HCT116 (cell line): Measurements from ENCODE around the gene ZNF202. TPM values are rescaled to one million over a fixed set of nuclear protein-coding genes. Genes with fewer than 3 reads are reported as not detected.

Experiments
- ATAC-seq: fragments of 200-7000 bp; cut with Tn5 transposase; 2 replicates; pipeline ENCODE4 v1.9.1; 2020; ENCODE audit warnings: mild to moderate bottlenecking, moderate library complexity
- BruUV-seq: library from RNA; stranded (reverse); fragments of 400-500 nt; replicated peaks from 2 replicates; lab custom pipeline; 2021; lab: Mats Ljungman, UMichigan
- CTCF ChIA-PET: fragments of 300-600 bp; sonication (Branson Sonifier 250); formaldehyde crosslinking; loops from one replicate; lab custom pipeline; 2021; ENCODE audit warnings: antibody characterized with exemption; lab: Charles Lee
- POLR2A ChIA-PET: fragments of 300-600, 350-600 bp; sonication (Branson Sonifier 250); formaldehyde crosslinking; loops from one replicate; lab custom pipeline; 2021; ENCODE audit warnings: antibody characterized with exemption; lab: Charles Lee
- RAD21 ChIA-PET, 2 experiments: fragments of 300-600 bp; sonication (Branson Sonifier 250); formaldehyde crosslinking; loops; one replicate each; lab custom pipeline; 2023; ENCODE audit warnings: low total read pairs in 2 of 2; ENCODE audit not compliant: uncharacterized antibody in 2 of 2, unreplicated experiment in 2 of 2, low non-redundant PET in 1 of 2; lab: Charles Lee
- DNase-seq: peaks from one replicate; pipeline ENCODE4 v3.0.0-alpha.2; 2010; ENCODE audit warnings: low read depth, low spot score
- H2AFZ ChIP-seq: fragments of 200-600 bp; shearing (Covaris generic), sonication (generic); 2 replicates; pipeline ENCODE4 v1.6.1; 2017; ENCODE audit warnings: low read depth, mixed run types, mixed read lengths, antibody characterized with exemption, low read length; ENCODE audit not compliant: poor library complexity, severe bottlenecking
- H3K27ac ChIP-seq: 2 replicates; pipeline ENCODE4 v1.5.1; 2012; ENCODE audit warnings: low read depth, low read length
- H3K27me3 ChIP-seq: fragments of 200-600 bp; sonication (generic); 2 replicates; pipeline ENCODE4 v1.6.1; 2016; ENCODE audit warnings: mixed run types, low read length, mixed read lengths; ENCODE audit not compliant: insufficient read depth
- H3K36me3 ChIP-seq, 2 experiments: fragments of 200-500 bp in 1 of 2; fragments of 200-600 bp in 1 of 2; sonication (Bioruptor generic) in 1 of 2; sonication (generic) in 1 of 2; 2 replicates each; pipeline versions ENCODE4 v1.5.1 to v1.6.1; 2014 to 2016; ENCODE audit warnings: low read length in 2 of 2, inconsistent platforms in 1 of 2, mixed read lengths in 1 of 2, mixed run types in 1 of 2; ENCODE audit not compliant: insufficient read depth in 2 of 2, control insufficient read depth in 1 of 2
- H3K4me1 ChIP-seq, 2 experiments: fragments of 200-600 bp in 1 of 2; sonication (generic) in 1 of 2; 2 replicates each; pipeline versions ENCODE4 v1.5.1 to v1.6.1; 2012 to 2017; ENCODE audit warnings: low read length in 2 of 2, inconsistent platforms in 1 of 2, mild to moderate bottlenecking in 1 of 2, mixed read lengths in 1 of 2, mixed run types in 1 of 2, moderate library complexity in 1 of 2; ENCODE audit not compliant: insufficient read depth in 2 of 2, control insufficient read depth in 1 of 2
- H3K4me2 ChIP-seq: fragments of 200-600 bp; sonication (generic); 2 replicates; pipeline ENCODE4 v1.6.1; 2017; ENCODE audit warnings: mixed run types, low read length, mixed read lengths
- H3K4me3 ChIP-seq, 2 experiments: fragments of 200-600 bp in 1 of 2; sonication (generic) in 1 of 2; replicated peaks in 1 of 2; 2 replicates each; pipeline ENCODE4 v1.5.1; 2011 to 2016; ENCODE audit warnings: low read length in 2 of 2, control low read depth in 1 of 2, low read depth in 1 of 2, mild to moderate bottlenecking in 1 of 2, mixed read lengths in 1 of 2, mixed run types in 1 of 2
- H3K79me2 ChIP-seq: fragments of 200-600 bp; sonication (generic); 2 replicates; pipeline ENCODE4 v1.6.1; 2017; ENCODE audit warnings: mild to moderate bottlenecking, mixed run types, low read length, moderate library complexity, mixed read lengths; ENCODE audit not compliant: insufficient read depth
- H3K9ac ChIP-seq: fragments of 200-600 bp; sonication (generic); 2 replicates; pipeline ENCODE4 v1.6.1; 2016; ENCODE audit warnings: low read length, mixed read lengths
- H3K9me2 ChIP-seq: fragments of 200-600 bp; sonication (generic), shearing (Covaris generic); 2 replicates; pipeline ENCODE4 v1.6.1; 2017; ENCODE audit warnings: mixed run types, mild to moderate bottlenecking, moderate library complexity; ENCODE audit not compliant: insufficient read depth
- H3K9me3 ChIP-seq, 2 experiments: fragments of 200-500 bp in 1 of 2; fragments of 200-600 bp in 1 of 2; sonication (Bioruptor generic) in 1 of 2; sonication (generic) in 1 of 2; 2 replicates each; pipeline ENCODE4 v1.6.1; 2014 to 2017; ENCODE audit warnings: low read length in 2 of 2, mixed read lengths in 2 of 2, inconsistent platforms in 1 of 2, low read depth in 1 of 2, mild to moderate bottlenecking in 1 of 2, mixed run types in 1 of 2, moderate library complexity in 1 of 2; ENCODE audit not compliant: control insufficient read depth in 1 of 2, insufficient read depth in 1 of 2
- H4K20me1 ChIP-seq: fragments of 200-600 bp; sonication (generic), shearing (Covaris generic); 2 replicates; pipeline ENCODE4 v1.6.1; 2017; ENCODE audit warnings: mixed run types, mild to moderate bottlenecking, moderate library complexity; ENCODE audit not compliant: insufficient read depth
- POLR2A ChIP-seq: IDR thresholded peaks from 2 replicates; pipeline ENCODE4 v1.7.0; 2011; ENCODE audit warnings: borderline replicate concordance; ENCODE audit not compliant: insufficient read depth, insufficient read length; ENCODE audit errors: extremely low read depth
- POLR2AphosphoS5 ChIP-seq: IDR thresholded peaks from 2 replicates; pipeline ENCODE4 v1.6.1; 2011; ENCODE audit warnings: mild to moderate bottlenecking, low read depth, low read length, moderate library complexity
- SIN3A ChIP-seq: IDR thresholded peaks from 2 replicates; pipeline ENCODE4 v1.6.1; 2012; ENCODE audit warnings: low read depth
- TCF7L2 ChIP-seq: IDR thresholded peaks from 2 replicates; pipeline ENCODE4 v1.7.0; 2011; ENCODE audit warnings: borderline replicate concordance, inconsistent platforms; ENCODE audit not compliant: insufficient read depth, insufficient read length; ENCODE audit errors: extremely low read depth
- YY1 ChIP-seq: IDR thresholded peaks from 2 replicates; pipeline ENCODE4 v1.6.1; 2011; ENCODE audit warnings: low read length, low read depth, moderate library complexity, mild to moderate bottlenecking; ENCODE audit not compliant: insufficient replicate concordance; ENCODE audit errors: extremely low read depth
- ZFX ChIP-seq: fragments of 450-650 bp; IDR thresholded peaks from 2 replicates; pipeline ENCODE4 v1.6.1; 2017
- intact Hi-C: fragments of 100-400 bp; cut with micrococcal nuclease; formaldehyde crosslinking; loops from 2 replicates; pipeline ENCODE4 v1.10.0; 2022
- total RNA-seq: library from RNA; stranded (reverse); gene quantifications from one replicate; pipeline ENCODE4 v1.2.1, GENCODE V29; 2021; ENCODE audit not compliant: unreplicated experiment
- TF ChIP-seq, protein P1 (sequence below): IDR thresholded peaks from 2 replicates; pipeline ENCODE4 v1.6.1; 2011; ENCODE audit warnings: mild to moderate bottlenecking, low read length, moderate library complexity; ENCODE audit not compliant: insufficient replicate concordance; ENCODE audit errors: extremely low read depth

The ZNF202 gene
- total RNA-seq, 1 experiment from 2014 or later: 16.9 TPM

DNA sequence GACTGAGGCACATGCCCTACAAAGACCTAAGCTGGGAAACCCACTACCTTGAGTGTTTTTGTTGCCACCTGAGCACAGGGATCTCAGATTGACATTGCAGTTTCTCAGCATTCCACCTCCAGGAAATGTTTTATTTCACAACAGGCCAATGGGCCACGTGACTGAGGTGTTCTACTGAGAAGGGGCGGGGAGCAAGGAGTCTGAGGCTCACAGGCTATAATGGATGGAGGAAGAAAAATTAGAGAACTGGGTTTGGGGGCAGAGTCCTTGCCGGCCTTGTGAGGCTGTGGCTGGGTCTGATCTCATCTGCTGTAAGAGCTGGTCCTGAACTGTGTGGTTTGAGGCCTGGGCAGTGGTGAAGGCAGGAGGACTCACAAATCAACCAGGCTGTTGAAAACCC is 40.7 kb downstream of the ZNF202 start:
- H3K9me2 ChIP-seq: no peaks in the 10 kb centered on the region
- no peak for DNase-seq
- H3K9me3 ChIP-seq: no peaks in the 10 kb centered on the region
- H3K4me2 ChIP-seq: no peak overlapping the region
- ChIA-PET CTCF (no interaction called here), RAD21 (no interaction called here), POLR2A (no interaction called here)
- no peaks in the 10 kb centered on the region for H3K4me1 ChIP-seq
- H3K27ac ChIP-seq: no peak overlapping the region
- no peak for ATAC-seq
- no peak overlapping the region for H3K9ac ChIP-seq
- no peaks in the 10 kb centered on the region for H3K36me3 ChIP-seq
- BruUV-seq: no TSS peak
- intact Hi-C loops: loop anchor here (10.0 kb wide), 1 partner anchor 186 kb away; no protein-coding TSS in a partner anchor
- H3K4me3 ChIP-seq: no peak overlapping the region
- H4K20me1 ChIP-seq: no peaks in the 10 kb centered on the region
- TF ChIP-seq POLR2AphosphoS5: no peak
- TF ChIP-seq ZFX: no peak
- TF ChIP-seq YY1: no peak
- TF ChIP-seq POLR2A: no peak
- no peak for TF ChIP-seq SIN3A
- no peak for TF ChIP-seq TCF7L2
- H3K27me3 ChIP-seq: peaks cover 19% of the 10 kb centered on the region
- no peak overlapping the region for H2AFZ ChIP-seq
- no peaks in the 10 kb centered on the region for H3K79me2 ChIP-seq

DNA sequence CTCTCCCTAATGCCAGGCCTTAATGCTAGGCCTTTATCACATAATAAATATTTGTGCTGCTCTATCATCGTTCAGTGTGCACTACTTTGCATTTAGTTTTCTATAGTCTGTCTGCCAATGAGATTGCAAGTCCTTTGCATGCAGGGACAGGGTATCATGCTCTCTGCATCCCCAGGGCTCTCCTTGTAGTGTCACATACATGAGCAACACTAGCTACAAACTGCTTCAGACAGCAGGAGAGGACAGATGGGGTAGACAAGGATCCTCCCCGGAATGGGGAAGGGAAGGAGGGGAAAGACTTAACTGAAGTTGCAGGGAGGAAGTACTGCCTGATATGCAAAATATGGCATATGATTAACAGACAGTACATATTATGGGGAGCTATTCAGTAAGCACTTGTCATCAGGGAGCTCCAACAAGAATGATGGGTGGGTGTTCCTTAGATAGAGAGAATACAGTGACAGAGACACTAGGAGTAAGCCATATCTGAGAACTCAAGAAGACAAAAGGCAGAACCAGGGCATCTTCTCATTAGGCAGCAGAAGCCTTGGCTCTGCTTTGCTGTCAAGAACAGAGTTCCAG is 42.8 kb downstream of the ZNF202 start:
- no peaks in the 10 kb centered on the region for H4K20me1 ChIP-seq
- H3K9ac ChIP-seq: no peak overlapping the region
- BruUV-seq: no TSS peak
- ChIA-PET RAD21 (no interaction called here), POLR2A (no interaction called here), CTCF (interaction anchor here (1.4 to 1.5 kb wide), 2 partner anchors 9 to 12 kb away, joined by 4 to 12 read pairs; no protein-coding TSS in a partner anchor)
- H3K27ac ChIP-seq: no peak overlapping the region
- no peak for ATAC-seq
- H3K9me3 ChIP-seq: no peaks in the 10 kb centered on the region
- H3K4me2 ChIP-seq: no peak overlapping the region
- no peaks in the 10 kb centered on the region for H3K36me3 ChIP-seq
- no peak overlapping the region for H3K4me3 ChIP-seq
- intact Hi-C loops: no loop called here
- no peaks in the 10 kb centered on the region for H3K4me1 ChIP-seq
- no peaks in the 10 kb centered on the region for H3K79me2 ChIP-seq
- H3K9me2 ChIP-seq: no peaks in the 10 kb centered on the region
- H3K27me3 ChIP-seq: peaks cover 36% of the 10 kb centered on the region
- TF ChIP-seq, protein P1, sequence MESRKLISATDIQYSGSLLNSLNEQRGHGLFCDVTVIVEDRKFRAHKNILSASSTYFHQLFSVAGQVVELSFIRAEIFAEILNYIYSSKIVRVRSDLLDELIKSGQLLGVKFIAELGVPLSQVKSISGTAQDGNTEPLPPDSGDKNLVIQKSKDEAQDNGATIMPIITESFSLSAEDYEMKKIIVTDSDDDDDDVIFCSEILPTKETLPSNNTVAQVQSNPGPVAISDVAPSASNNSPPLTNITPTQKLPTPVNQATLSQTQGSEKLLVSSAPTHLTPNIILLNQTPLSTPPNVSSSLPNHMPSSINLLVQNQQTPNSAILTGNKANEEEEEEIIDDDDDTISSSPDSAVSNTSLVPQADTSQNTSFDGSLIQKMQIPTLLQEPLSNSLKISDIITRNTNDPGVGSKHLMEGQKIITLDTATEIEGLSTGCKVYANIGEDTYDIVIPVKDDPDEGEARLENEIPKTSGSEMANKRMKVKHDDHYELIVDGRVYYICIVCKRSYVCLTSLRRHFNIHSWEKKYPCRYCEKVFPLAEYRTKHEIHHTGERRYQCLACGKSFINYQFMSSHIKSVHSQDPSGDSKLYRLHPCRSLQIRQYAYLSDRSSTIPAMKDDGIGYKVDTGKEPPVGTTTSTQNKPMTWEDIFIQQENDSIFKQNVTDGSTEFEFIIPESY: no peak
- TF ChIP-seq YY1: no peak
- H2AFZ ChIP-seq: no peak overlapping the region
- no peak for DNase-seq
